GM23248 (cell line): ENCODE measurements around the gene OTOP3.

Source experiments
- EZH2 ChIP-seq: fragments of 200-600 bp; sonication (generic); IDR thresholded peaks from 2 replicates; pipeline ENCODE4 v1.6.1; 2018; ENCODE audit warnings: antibody characterized with exemption, mild to moderate bottlenecking; ENCODE audit not compliant: insufficient read depth, poor library complexity, severe bottlenecking
- EZH2phosphoT487 ChIP-seq: fragments of 200-600 bp; sonication (generic); IDR thresholded peaks from 2 replicates; pipeline ENCODE4 v1.6.1; 2018; ENCODE audit warnings: antibody characterized with exemption, moderate library complexity, mild to moderate bottlenecking, low read depth; ENCODE audit not compliant: insufficient read depth

DNA sequence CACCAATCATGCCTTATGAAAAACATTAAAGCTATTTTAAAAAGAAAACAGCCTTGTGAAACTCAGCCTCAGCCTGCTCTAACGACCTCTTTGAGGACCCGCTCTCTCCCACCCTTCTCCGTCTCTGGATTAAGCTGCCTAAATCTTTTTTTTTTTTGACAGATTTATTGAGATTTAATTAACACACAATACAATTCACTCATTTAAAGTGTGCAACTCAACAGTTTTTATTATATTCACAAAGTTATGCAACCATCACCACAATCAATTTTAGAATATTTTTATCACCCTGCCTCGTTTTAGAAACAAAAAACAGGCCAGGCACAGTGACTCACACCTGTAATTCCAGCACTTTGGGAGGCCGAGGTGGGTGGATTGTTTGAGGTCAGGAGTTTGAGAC, 60.1 kb downstream of the OTOP3 start:
- TF ChIP-seq EZH2, result no peak
- no peak for TF ChIP-seq EZH2phosphoT487
